IMR-90 (cell line): Measurements from ENCODE around the gene NEAT1. TPM values are rescaled to one million over a fixed set of nuclear protein-coding genes. Genes with fewer than 3 reads are reported as not detected.

Experiments
- ATAC-seq: fragments of 200-7000 bp; cut with Tn5 transposase; 2 replicates; pipeline ENCODE4 v1.9.1; 2020; ENCODE audit warnings: low read depth, mild to moderate bottlenecking, moderate library complexity
- BruUV-seq: library from RNA; stranded (reverse); fragments of 400-500 nt; replicated peaks from 2 replicates; lab custom pipeline; 2021; lab: Mats Ljungman, UMichigan
- CTCF ChIA-PET: fragments of 300-600 bp; formaldehyde crosslinking; extraction: SDS; loops from one replicate; lab custom pipeline; 2021; ENCODE audit warnings: antibody characterized with exemption; lab: Yijun Ruan, JAX
- POLR2A ChIA-PET: fragments of 300-600 bp; sonication (Branson Sonifier 250); formaldehyde crosslinking; loops from one replicate; lab custom pipeline; 2022; ENCODE audit warnings: antibody characterized with exemption; ENCODE audit not compliant: unreplicated experiment; lab: Charles Lee
- DNase-seq: peaks from one replicate; pipeline ENCODE4 v3.0.0; 2013
- H2AFZ ChIP-seq: replicated peaks from 2 replicates; pipeline ENCODE3; 2013; ENCODE audit warnings: low read length, mild to moderate bottlenecking; ENCODE audit not compliant: poor library complexity
- H2AK5ac ChIP-seq: 2 replicates; pipeline ENCODE4 v1.6.1; 2013; ENCODE audit warnings: low read depth, low read length, inconsistent platforms
- H2AK9ac ChIP-seq: replicated peaks from 2 replicates; pipeline ENCODE3; 2013; ENCODE audit warnings: mild to moderate bottlenecking, low read depth, low read length, moderate library complexity; ENCODE audit not compliant: poor library complexity
- H2BK120ac ChIP-seq: 2 replicates; pipeline ENCODE4 v1.6.1; 2013; ENCODE audit warnings: low read depth, low read length, inconsistent platforms
- H2BK15ac ChIP-seq: 3 replicates; pipeline ENCODE4 v1.6.1; 2013; ENCODE audit warnings: low read depth, low read length, inconsistent platforms
- H2BK20ac ChIP-seq: 2 replicates; pipeline ENCODE4 v1.6.1; 2013; ENCODE audit warnings: low read depth, mild to moderate bottlenecking, inconsistent platforms, low read length, moderate library complexity
- H2BK5ac ChIP-seq: 2 replicates; pipeline ENCODE4 v1.6.1; 2013; ENCODE audit warnings: mild to moderate bottlenecking, low read depth, low read length, inconsistent platforms; ENCODE audit not compliant: poor library complexity, severe bottlenecking
- H3K14ac ChIP-seq: replicated peaks from 2 replicates; pipeline ENCODE4 v1.6.1; 2013; ENCODE audit warnings: low read depth, low read length, inconsistent platforms
- H3K18ac ChIP-seq: 2 replicates; pipeline ENCODE4 v1.6.1; 2013; ENCODE audit warnings: low read depth, low read length, control low read depth
- H3K23ac ChIP-seq: 2 replicates; pipeline ENCODE4 v1.6.1; 2013; ENCODE audit warnings: low read depth, low read length, inconsistent platforms
- H3K27ac ChIP-seq: 2 replicates; pipeline ENCODE4 v1.5.1; 2013; ENCODE audit warnings: mild to moderate bottlenecking, control low read depth, low read length; ENCODE audit not compliant: insufficient read depth
- H3K27me3 ChIP-seq: 2 replicates; pipeline ENCODE4 v1.6.1; 2013; ENCODE audit warnings: low read length; ENCODE audit not compliant: control insufficient read depth, insufficient read depth
- H3K36me3 ChIP-seq: 2 replicates; pipeline ENCODE4 v1.6.1; 2013; ENCODE audit warnings: low read length, mixed read lengths; ENCODE audit not compliant: control insufficient read depth, insufficient read depth
- H3K4ac ChIP-seq: 2 replicates; pipeline ENCODE4 v1.6.1; 2013; ENCODE audit warnings: low read depth, low read length, inconsistent platforms
- H3K4me1 ChIP-seq: 2 replicates; pipeline ENCODE4 v1.6.1; 2013; ENCODE audit warnings: low read length, mixed read lengths; ENCODE audit not compliant: control insufficient read depth, insufficient read depth
- H3K4me2 ChIP-seq: 2 replicates; pipeline ENCODE4 v1.6.1; 2013; ENCODE audit warnings: low read depth, mild to moderate bottlenecking, control low read depth, low read length, moderate library complexity
- H3K4me3 ChIP-seq: 2 replicates; pipeline ENCODE4 v1.5.1; 2013; ENCODE audit warnings: low read depth, mild to moderate bottlenecking, control low read depth, low read length, moderate library complexity; ENCODE audit not compliant: insufficient read depth
- H3K56ac ChIP-seq: 2 replicates; pipeline ENCODE4 v1.6.1; 2013; ENCODE audit warnings: low read length, inconsistent platforms; ENCODE audit not compliant: insufficient read depth; ENCODE audit errors: extremely low read depth
- H3K79me1 ChIP-seq, 2 experiments: 2 replicates each; pipeline ENCODE4 v1.6.1; 2013; ENCODE audit warnings: low read length in 2 of 2, inconsistent platforms in 1 of 2, low read depth in 1 of 2
- H3K9ac ChIP-seq: 2 replicates; pipeline ENCODE4 v1.6.1; 2013; ENCODE audit warnings: low read depth, low read length, control low read depth
- H3K9me1 ChIP-seq: 2 replicates; pipeline ENCODE4 v1.6.1; 2013; ENCODE audit warnings: low read length, inconsistent platforms; ENCODE audit not compliant: insufficient read depth
- H3K9me3 ChIP-seq: 2 replicates; pipeline ENCODE4 v1.6.1; 2013; ENCODE audit warnings: low read length; ENCODE audit not compliant: control insufficient read depth, insufficient read depth
- H4K20me1 ChIP-seq: 2 replicates; pipeline ENCODE4 v1.6.1; 2013; ENCODE audit warnings: low read length, inconsistent platforms; ENCODE audit not compliant: insufficient read depth
- H4K5ac ChIP-seq: 2 replicates; pipeline ENCODE4 v1.6.1; 2013; ENCODE audit warnings: mild to moderate bottlenecking, low read depth, low read length, control low read depth
- H4K8ac ChIP-seq, 2 experiments: 2 replicates each; pipeline ENCODE4 v1.6.1; 2013; ENCODE audit warnings: low read depth in 2 of 2, low read length in 2 of 2, control low read depth in 1 of 2, inconsistent platforms in 1 of 2
- H4K91ac ChIP-seq: 2 replicates; pipeline ENCODE4 v1.6.1; 2013; ENCODE audit warnings: low read depth, low read length, inconsistent platforms; ENCODE audit not compliant: insufficient read depth
- BHLHE40 ChIP-seq: fragments of 150-350 bp; IDR thresholded peaks from 2 replicates; pipeline ENCODE4 v1.6.1; 2016; ENCODE audit warnings: mild to moderate bottlenecking, low read depth, low read length
- CEBPB ChIP-seq: IDR thresholded peaks from 2 replicates; pipeline ENCODE4 v1.6.1; 2012; ENCODE audit warnings: low read depth, low read length, improper control_type of control experiment
- CHD1 ChIP-seq: IDR thresholded peaks from 2 replicates; pipeline ENCODE4 v1.6.1; 2012; ENCODE audit warnings: low read depth, low read length, improper control_type of control experiment
- CTCF ChIP-seq: conservative IDR thresholded peaks from 2 replicates; pipeline ENCODE4 v1.5.1; 2012; ENCODE audit warnings: mild to moderate bottlenecking, low read depth, low read length, improper control_type of control experiment
- FOS ChIP-seq: fragments of 150-350 bp; IDR thresholded peaks from 2 replicates; pipeline ENCODE4 v1.6.1; 2016; ENCODE audit warnings: low read depth, low read length
- MAFK ChIP-seq: IDR thresholded peaks from 2 replicates; pipeline ENCODE4 v1.6.1; 2012; ENCODE audit warnings: low read depth, low read length, improper control_type of control experiment
- MAZ ChIP-seq: IDR thresholded peaks from 2 replicates; pipeline ENCODE4 v1.6.1; 2012; ENCODE audit warnings: low read depth, mild to moderate bottlenecking, low read length, improper control_type of control experiment, moderate library complexity, borderline replicate concordance
- NFE2L2 ChIP-seq: fragments of 150-350 bp; IDR thresholded peaks from 2 replicates; pipeline ENCODE4 v1.6.1; 2016; ENCODE audit warnings: low read depth, mild to moderate bottlenecking, low read length
- POLR2A ChIP-seq: IDR thresholded peaks from 2 replicates; pipeline ENCODE4 v1.6.1; 2012; ENCODE audit warnings: mild to moderate bottlenecking, low read depth, low read length
- RAD21 ChIP-seq: IDR thresholded peaks from 2 replicates; pipeline ENCODE4 v1.6.1; 2012; ENCODE audit warnings: low read length, improper control_type of control experiment
- RCOR1 ChIP-seq: IDR thresholded peaks from 2 replicates; pipeline ENCODE4 v1.6.1; 2012; ENCODE audit warnings: mild to moderate bottlenecking, low read length, improper control_type of control experiment; ENCODE audit not compliant: insufficient replicate concordance
- RFX5 ChIP-seq: IDR thresholded peaks from 2 replicates; pipeline ENCODE4 v1.8.0; 2012; ENCODE audit warnings: low read depth, mild to moderate bottlenecking, low read length, moderate library complexity
- SMC3 ChIP-seq: fragments of 150-350 bp; IDR thresholded peaks from 2 replicates; pipeline ENCODE4 v1.6.1; 2016; ENCODE audit warnings: low read depth, mild to moderate bottlenecking, antibody characterized with exemption, low read length, moderate library complexity
- USF2 ChIP-seq: fragments of 150-350 bp; IDR thresholded peaks from 2 replicates; pipeline ENCODE4 v1.6.1; 2017; ENCODE audit warnings: mild to moderate bottlenecking, antibody characterized with exemption, low read length, low read depth
- WGBS, 2 experiments: methylation state at CpG; one replicate each; pipeline versions ENCODE4 v1.1.5 to v1.1.7; 2013; ENCODE audit warnings: missing lambda C conversion rate in 2 of 2; ENCODE audit not compliant: insufficient read length in 1 of 2; ENCODE audit errors: extremely low coverage in 2 of 2; 5-methylcytosine and 5-hydroxymethylcytosine counted together
- dilution Hi-C: fragments of 300-500 bp; cut with HindIII; formaldehyde crosslinking; loops from one replicate; pipeline ENCODE4 v1.14.3; 2018; ENCODE audit warnings: low sequenced_read_pairs; ENCODE audit not compliant: unreplicated experiment
- in situ Hi-C: fragments of 300-500 bp; cut with MboI; formaldehyde crosslinking; loops from 3 replicates; pipeline ENCODE4 v1.14.3; 2019; ENCODE audit warnings: low sequenced_read_pairs, inconsistent platforms, mixed read lengths
- intact Hi-C: fragments of 100-400 bp; cut with micrococcal nuclease; formaldehyde crosslinking; loops from 2 replicates; pipeline ENCODE4 v1.10.0; 2022
- polyA plus RNA-seq, 3 experiments: library from polyadenylated mRNA; depleted of rRNA; stranded (reverse); fragments of >200 nt; gene quantifications; 2 replicates each; pipeline ENCODE4 v1.2.3, GENCODE V29; 2012; ENCODE audit warnings: low replicate concordance in 1 of 3
- total RNA-seq: library from RNA; depleted of rRNA; stranded (reverse); fragments of >200 nt; gene quantifications from 2 replicates; pipeline ENCODE4 v1.2.3, GENCODE V29; 2012

Gene NEAT1
- total and polyA plus RNA-seq, 2 of the 4 experiments (the other 2 are of a cell fraction), result 30.1 to 114 TPM

GRCh38 chr11:65384301-65384889, 38.2 kb upstream of the NEAT1 start:
- no peak overlapping the region for H3K4me3 ChIP-seq
- peak overlapping the region; percentile 82 for H2AK9ac ChIP-seq
- H2AFZ ChIP-seq, result peak overlapping the region; percentile 0
- peak overlapping the region; percentile 74 for H3K14ac ChIP-seq
- H3K18ac ChIP-seq, result no peak overlapping the region
- H3K36me3 ChIP-seq, result 0 out of 2 replicates have a peak, but pooled peaks cover 2% of the 10 kb centered on the region
- H3K4me1 ChIP-seq, result peaks cover 33% of the 10 kb centered on the region
- H2BK120ac ChIP-seq, result peak overlapping the region; percentile 76
- peaks cover 27% of the 10 kb centered on the region for H3K9me1 ChIP-seq
- in situ Hi-C loops (no loop called here), intact Hi-C loops (loop anchor here (5.0 kb wide), 1 partner anchor 188 kb away; the partner anchor contains the start of genes FAM89B and ZNRD2), dilution Hi-C loops (no loop called here)
- POLR2A ChIA-PET, result interaction anchor here (0.6 to 4.7 kb wide), 6 partner anchors 9 to 121 kb away, joined by 3 to 32 read pairs (median 4); partner anchors contain the start of genes MALAT1 and NEAT1
- peak overlapping the region; percentile 86; the same call in 2 of the 3 replicates for H2BK15ac ChIP-seq
- no peak overlapping the region for H3K4me2 ChIP-seq
- peak overlapping the region; percentile 82 for H3K4ac ChIP-seq
- no peak overlapping the region for H4K5ac ChIP-seq
- H2AK5ac ChIP-seq, result peak overlapping the region; percentile 93
- CTCF ChIA-PET, result interaction anchor here (0.6 kb wide), 1 partner anchor 1523 kb away, joined by 3 read pairs; no protein-coding TSS in a partner anchor
- no peak overlapping the region for H3K56ac ChIP-seq
- H3K27me3 ChIP-seq, result no peaks in the 10 kb centered on the region
- peaks cover 29 to 74% of the 10 kb centered on the region in 2 experiments for H3K79me1 ChIP-seq
- no peaks in the 10 kb centered on the region for H3K9me3 ChIP-seq
- H4K20me1 ChIP-seq, result peaks cover 6% of the 10 kb centered on the region
- peak overlapping the region; percentile 80; the same call in 1 of the 2 replicates for H3K23ac ChIP-seq
- WGBS, 2 experiments, result 53% methylated on average over 3 of the region's 8 CpGs; no CpG with 5 or more reads in 1 of the 2 experiments
- H3K27ac ChIP-seq, result peak overlapping the region; percentile 51
- H2BK5ac ChIP-seq, result peak overlapping the region; percentile 36
- DNase-seq (peak; percentile 56), ATAC-seq (no peak)
- BruUV-seq, result no TSS peak
- peak overlapping the region; percentile 75 for H4K91ac ChIP-seq
- peak overlapping the region; percentile 27; the same call in 1 of the 2 replicates for H2BK20ac ChIP-seq
- TF ChIP-seq RFX5 (no peak), FOS (no peak), RAD21 (no peak), SMC3 (no peak), POLR2A (no peak), USF2 (no peak), BHLHE40 (no peak), CEBPB (no peak), CTCF (no peak), MAFK (no peak), NFE2L2 (no peak), CHD1 (no peak), RCOR1 (no peak), MAZ (no peak)
- H4K8ac ChIP-seq, result peak overlapping the region in 1 of 2 experiments; percentile 6; a peak in 1 of 4 replicates
- H3K9ac ChIP-seq, result peak overlapping the region; percentile 12; the same call in 1 of the 2 replicates
